ENCODE results near the gene SPATA6. TPM values are rescaled to one million over a fixed set of nuclear protein-coding genes. Genes with fewer than 3 reads are reported as not detected.

The SPATA6 gene
- polyA plus RNA-seq, 1 donor from 2014 or later: 3.2 TPM

DNA sequence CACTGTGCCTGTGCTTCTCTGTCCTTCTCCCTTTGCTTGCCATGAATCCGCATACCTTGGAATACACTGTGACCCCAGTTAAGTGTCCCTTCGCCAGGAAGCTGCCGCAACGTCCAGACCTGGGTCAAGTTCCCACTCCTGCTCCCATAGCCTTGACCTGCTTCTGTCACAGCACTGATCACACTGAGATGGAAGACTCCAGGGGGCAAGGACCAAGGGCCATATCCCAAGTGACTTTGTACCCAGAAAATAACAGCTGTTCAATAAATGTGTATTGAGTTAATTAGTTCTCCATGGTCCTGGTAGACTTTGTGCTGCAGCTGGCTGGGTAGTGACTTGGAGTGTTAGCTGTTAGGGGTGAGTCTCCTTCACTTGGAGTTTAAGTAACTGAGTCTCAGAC lies 223.6 kb downstream of the SPATA6 start:
- no peak for TF ChIP-seq SMC3 (conservative IDR thresholded peaks at IDR 0.05; ENCODE audit: poor library complexity)
- no peak for TF ChIP-seq TAF1 (IDR thresholded peaks at IDR 0.05; ENCODE audit: low read depth)
- TF ChIP-seq POLR2AphosphoS5 (IDR thresholded peaks at IDR 0.05): no peak
- no peak for TF ChIP-seq EZH2 (IDR thresholded peaks at IDR 0.05; ENCODE audit: borderline replicate concordance, insufficient read depth, low read length, poor library complexity, severe bottlenecking)
- TF ChIP-seq, protein P1, sequence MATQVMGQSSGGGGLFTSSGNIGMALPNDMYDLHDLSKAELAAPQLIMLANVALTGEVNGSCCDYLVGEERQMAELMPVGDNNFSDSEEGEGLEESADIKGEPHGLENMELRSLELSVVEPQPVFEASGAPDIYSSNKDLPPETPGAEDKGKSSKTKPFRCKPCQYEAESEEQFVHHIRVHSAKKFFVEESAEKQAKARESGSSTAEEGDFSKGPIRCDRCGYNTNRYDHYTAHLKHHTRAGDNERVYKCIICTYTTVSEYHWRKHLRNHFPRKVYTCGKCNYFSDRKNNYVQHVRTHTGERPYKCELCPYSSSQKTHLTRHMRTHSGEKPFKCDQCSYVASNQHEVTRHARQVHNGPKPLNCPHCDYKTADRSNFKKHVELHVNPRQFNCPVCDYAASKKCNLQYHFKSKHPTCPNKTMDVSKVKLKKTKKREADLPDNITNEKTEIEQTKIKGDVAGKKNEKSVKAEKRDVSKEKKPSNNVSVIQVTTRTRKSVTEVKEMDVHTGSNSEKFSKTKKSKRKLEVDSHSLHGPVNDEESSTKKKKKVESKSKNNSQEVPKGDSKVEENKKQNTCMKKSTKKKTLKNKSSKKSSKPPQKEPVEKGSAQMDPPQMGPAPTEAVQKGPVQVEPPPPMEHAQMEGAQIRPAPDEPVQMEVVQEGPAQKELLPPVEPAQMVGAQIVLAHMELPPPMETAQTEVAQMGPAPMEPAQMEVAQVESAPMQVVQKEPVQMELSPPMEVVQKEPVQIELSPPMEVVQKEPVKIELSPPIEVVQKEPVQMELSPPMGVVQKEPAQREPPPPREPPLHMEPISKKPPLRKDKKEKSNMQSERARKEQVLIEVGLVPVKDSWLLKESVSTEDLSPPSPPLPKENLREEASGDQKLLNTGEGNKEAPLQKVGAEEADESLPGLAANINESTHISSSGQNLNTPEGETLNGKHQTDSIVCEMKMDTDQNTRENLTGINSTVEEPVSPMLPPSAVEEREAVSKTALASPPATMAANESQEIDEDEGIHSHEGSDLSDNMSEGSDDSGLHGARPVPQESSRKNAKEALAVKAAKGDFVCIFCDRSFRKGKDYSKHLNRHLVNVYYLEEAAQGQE (IDR thresholded peaks at IDR 0.05; ENCODE audit: borderline replicate concordance): no peak
- TF ChIP-seq RAD21 (conservative IDR thresholded peaks at IDR 0.05): no peak
- no peak for TF ChIP-seq EP300 (conservative IDR thresholded peaks at IDR 0.05; ENCODE audit: poor library complexity, severe bottlenecking)
- Histone ChIP-seq H3K4me3 (ENCODE audit: low read length) (no peak overlapping the region), H3K27me3 (ENCODE audit: insufficient read depth, low read depth, low read length) (no peaks in the 10 kb centered on the region), H3K36me3 (ENCODE audit: insufficient read depth, low read length) (no peaks in the 10 kb centered on the region), H4K20me1 (ENCODE audit: insufficient read depth) (no peaks in the 10 kb centered on the region), H3K9me3 (ENCODE audit: low read length) (no peaks in the 10 kb centered on the region), H3K79me2 (replicated peaks; ENCODE audit: insufficient read depth, low read length) (no peaks in the 10 kb centered on the region), H3K9ac (ENCODE audit: low read length) (no peak overlapping the region), H3K9me2 (ENCODE audit: insufficient read depth, low read length) (no peaks in the 10 kb centered on the region), H3K4me2 (ENCODE audit: low read length) (no peak overlapping the region), H3F3A (ENCODE audit: insufficient read depth, low read length, poor library complexity, severe bottlenecking) (no peaks in the 10 kb centered on the region), H2AFZ (ENCODE audit: low read depth, low read length) (no peak overlapping the region), H3K27ac (ENCODE audit: low read length) (no peak overlapping the region)

DNA sequence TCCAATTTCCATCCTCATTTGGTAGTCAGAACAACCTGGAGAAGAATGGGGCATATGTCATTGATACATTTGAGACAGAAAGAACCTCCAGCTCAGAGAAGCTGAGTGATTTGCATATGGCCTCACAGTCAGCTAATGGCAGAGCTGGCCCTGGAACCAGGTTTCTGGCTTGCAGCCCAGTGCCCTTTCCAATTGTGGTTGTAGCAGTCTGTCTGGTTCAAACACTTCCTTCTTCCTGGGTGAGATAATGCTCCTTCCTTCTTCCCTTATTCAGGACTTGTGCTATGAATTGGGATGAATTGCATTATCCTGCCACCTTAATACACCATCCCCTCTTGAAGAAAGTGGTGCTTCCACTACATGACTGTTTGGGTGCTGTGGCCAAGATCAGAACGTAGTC lies 225.3 kb downstream of the SPATA6 start:
- Histone ChIP-seq H3K9me2 (ENCODE audit: insufficient read depth, low read length) (no peaks in the 10 kb centered on the region), H3K4me2 (ENCODE audit: low read length) (no peak overlapping the region), H3K27ac (ENCODE audit: low read length) (no peak overlapping the region), H3K79me2 (replicated peaks; ENCODE audit: insufficient read depth, low read length) (no peaks in the 10 kb centered on the region), H3K9me3 (ENCODE audit: low read length) (no peaks in the 10 kb centered on the region), H3K36me3 (ENCODE audit: insufficient read depth, low read length) (no peaks in the 10 kb centered on the region), H2AFZ (ENCODE audit: low read depth, low read length) (no peak overlapping the region), H3K27me3 (ENCODE audit: insufficient read depth, low read depth, low read length) (no peaks in the 10 kb centered on the region), H3F3A (ENCODE audit: insufficient read depth, low read length, poor library complexity, severe bottlenecking) (no peaks in the 10 kb centered on the region), H4K20me1 (ENCODE audit: insufficient read depth) (no peaks in the 10 kb centered on the region), H3K9ac (ENCODE audit: low read length) (no peak overlapping the region), H3K4me3 (ENCODE audit: low read length) (no peak overlapping the region)
- TF ChIP-seq, protein P2, sequence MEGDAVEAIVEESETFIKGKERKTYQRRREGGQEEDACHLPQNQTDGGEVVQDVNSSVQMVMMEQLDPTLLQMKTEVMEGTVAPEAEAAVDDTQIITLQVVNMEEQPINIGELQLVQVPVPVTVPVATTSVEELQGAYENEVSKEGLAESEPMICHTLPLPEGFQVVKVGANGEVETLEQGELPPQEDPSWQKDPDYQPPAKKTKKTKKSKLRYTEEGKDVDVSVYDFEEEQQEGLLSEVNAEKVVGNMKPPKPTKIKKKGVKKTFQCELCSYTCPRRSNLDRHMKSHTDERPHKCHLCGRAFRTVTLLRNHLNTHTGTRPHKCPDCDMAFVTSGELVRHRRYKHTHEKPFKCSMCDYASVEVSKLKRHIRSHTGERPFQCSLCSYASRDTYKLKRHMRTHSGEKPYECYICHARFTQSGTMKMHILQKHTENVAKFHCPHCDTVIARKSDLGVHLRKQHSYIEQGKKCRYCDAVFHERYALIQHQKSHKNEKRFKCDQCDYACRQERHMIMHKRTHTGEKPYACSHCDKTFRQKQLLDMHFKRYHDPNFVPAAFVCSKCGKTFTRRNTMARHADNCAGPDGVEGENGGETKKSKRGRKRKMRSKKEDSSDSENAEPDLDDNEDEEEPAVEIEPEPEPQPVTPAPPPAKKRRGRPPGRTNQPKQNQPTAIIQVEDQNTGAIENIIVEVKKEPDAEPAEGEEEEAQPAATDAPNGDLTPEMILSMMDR (IDR thresholded peaks at IDR 0.05; ENCODE audit: poor library complexity, severe bottlenecking): no peak
- TF ChIP-seq RAD21 (conservative IDR thresholded peaks at IDR 0.05) (no peak), TAF1 (IDR thresholded peaks at IDR 0.05; ENCODE audit: low read depth) (no peak), EP300 (conservative IDR thresholded peaks at IDR 0.05; ENCODE audit: poor library complexity, severe bottlenecking) (no peak), POLR2AphosphoS5 (IDR thresholded peaks at IDR 0.05) (no peak), MXI1 (conservative IDR thresholded peaks at IDR 0.05; ENCODE audit: poor library complexity, severe bottlenecking) (no peak), EZH2 (IDR thresholded peaks at IDR 0.05; ENCODE audit: borderline replicate concordance, insufficient read depth, low read length, poor library complexity, severe bottlenecking) (no peak), SMC3 (conservative IDR thresholded peaks at IDR 0.05; ENCODE audit: poor library complexity) (no peak)
- TF ChIP-seq, protein P1 (IDR thresholded peaks at IDR 0.05; ENCODE audit: borderline replicate concordance): no peak

Small RNA genes lying within 50 kb of the gene (small RNA-seq; reads per million reads assigned to genes)
- gene RNU4-61P: 0 to 0.33 (median 0) reads per million in 3 experiments
- 0 to 0.08 (median 0) reads per million in 3 experiments for gene RNU6-723P

Other genes with a start within 250 kb of the SPATA6 start
- 0.32 TPM in 1 of 2 replicates, not detected in the other for gene SLC5A9, start 249.5 kb downstream of the SPATA6 start, polyA plus RNA-seq

All from neural cell (in vitro differentiated cells).